SH-SY5Y (cell line): Measurements from ENCODE around the gene CDC42EP1.

Experiments
- GATA2 ChIP-seq: IDR thresholded peaks from 2 replicates; pipeline ENCODE4 v1.6.1; 2011; ENCODE audit warnings: mild to moderate bottlenecking, low read depth, low read length
- GATA3 ChIP-seq: IDR thresholded peaks from 2 replicates; pipeline ENCODE4 v1.6.1; 2011; ENCODE audit warnings: low read depth, mild to moderate bottlenecking, low read length, moderate library complexity

GRCh38 chr22:37601540-37602442 lies 41.5 kb downstream of the CDC42EP1 start:
- no peak for TF ChIP-seq GATA2
- TF ChIP-seq GATA3, result no peak
